Natural killer cell treated with Interleukin-12 subunit alpha and Interleukin-12 subunit beta and Interleukin-15 and Interleukin-18, amount 100 ng/mL, for 72 hours (primary cell): Measurements from ENCODE around the gene MYO7A. TPM values are rescaled to one million over a fixed set of nuclear protein-coding genes. Genes with fewer than 3 reads are reported as not detected.

Experiments used
- ATAC-seq, 2 donors: fragments of 150-1000 bp; cut with Tn5 transposase in 1 of 2; sonication (Bioruptor Pico), chemical (Tn5 transposase) in 1 of 2; 2 replicates each; pipeline ENCODE4 v1.10.0; 2021
- DNase-seq: peaks from one replicate; pipeline ENCODE4 v3.0.0; 2022; ENCODE audit warnings: low spot score
- H3K27ac Mint-ChIP-seq, 2 donors: 1 replicate in 1 of 2; 2 replicates in 1 of 2; pipeline ENCODE4 v1.8.0; 2022; ENCODE audit warnings: mixed read lengths in 2 of 2, mild to moderate bottlenecking in 1 of 2, moderate library complexity in 1 of 2
- H3K27me3 Mint-ChIP-seq, 2 donors: 1 replicate in 1 of 2; 2 replicates in 1 of 2; pipeline ENCODE4 v1.8.0; 2022; ENCODE audit warnings: mixed read lengths in 2 of 2
- H3K36me3 Mint-ChIP-seq: one replicate; pipeline ENCODE4 v1.8.0; 2022; ENCODE audit warnings: mixed read lengths
- H3K4me1 Mint-ChIP-seq, 2 donors: 1 replicate in 1 of 2; 2 replicates in 1 of 2; pipeline ENCODE4 v1.8.0; 2022; ENCODE audit warnings: low read depth in 2 of 2, mixed read lengths in 2 of 2, mild to moderate bottlenecking in 1 of 2
- H3K4me3 Mint-ChIP-seq: one replicate; pipeline ENCODE4 v1.8.0; 2022; ENCODE audit warnings: mixed read lengths
- H3K9me3 Mint-ChIP-seq: 2 replicates; pipeline ENCODE4 v1.8.0; 2022; ENCODE audit warnings: mixed read lengths
- total RNA-seq, 2 donors: library from RNA; stranded (reverse); gene quantifications; one replicate each; pipeline ENCODE4 v1.2.3, GENCODE V29; 2022

MYO7A gene
- total RNA-seq, 2 donors from 2014 or later: 0.05 TPM; not detected in 1

- ATAC-seq: no peak
- peaks cover 0 to 5% of the 10 kb centered on the region in 2 donors for H3K4me1 Mint-ChIP-seq
- no peak overlapping the region for H3K27ac Mint-ChIP-seq
- no peaks in the 10 kb centered on the region for H3K9me3 Mint-ChIP-seq
- peaks cover 0 to 4% of the 10 kb centered on the region in 2 donors for H3K27me3 Mint-ChIP-seq
- H3K4me3 Mint-ChIP-seq: no peak overlapping the region
- DNase-seq: no peak
- H3K36me3 Mint-ChIP-seq: no peaks in the 10 kb centered on the region
These were observed 5.4 kb upstream of the MYO7A start for GRCh38 chr11:77122576-77123212.

GRCh38 chr11:77123591-77123990, 4.5 kb upstream of the MYO7A start:
- no peaks in the 10 kb centered on the region for H3K36me3 Mint-ChIP-seq
- H3K4me3 Mint-ChIP-seq: no peak overlapping the region
- H3K27ac Mint-ChIP-seq: no peak overlapping the region
- DNase-seq (no peak), ATAC-seq (no peak)
- no peaks in the 10 kb centered on the region for H3K9me3 Mint-ChIP-seq
- H3K4me1 Mint-ChIP-seq: peaks cover 0 to 5% of the 10 kb centered on the region in 2 donors
- H3K27me3 Mint-ChIP-seq: peaks cover 0 to 6% of the 10 kb centered on the region in 2 donors

GRCh38 chr11:77124041-77124440, 4.0 kb upstream of the MYO7A start:
- H3K27ac Mint-ChIP-seq: no peak overlapping the region
- H3K9me3 Mint-ChIP-seq: no peaks in the 10 kb centered on the region
- DNase-seq: no peak
- no peaks in the 10 kb centered on the region for H3K36me3 Mint-ChIP-seq
- H3K4me1 Mint-ChIP-seq: peaks cover 0 to 5% of the 10 kb centered on the region in 2 donors
- H3K27me3 Mint-ChIP-seq: peaks cover 0 to 8% of the 10 kb centered on the region in 2 donors
- no peak for ATAC-seq
- no peak overlapping the region for H3K4me3 Mint-ChIP-seq

GRCh38 chr11:77124488-77124887, 3.6 kb upstream of the MYO7A start:
- H3K4me3 Mint-ChIP-seq: no peak overlapping the region
- no peak overlapping the region for H3K27ac Mint-ChIP-seq

GRCh38 chr11:77125191-77125590, 2.9 kb upstream of the MYO7A start:
- Mint-ChIP-seq H3K4me1 (peaks cover 0 to 5% of the 10 kb centered on the region in 2 donors), H3K27ac (no peak overlapping the region), H3K27me3 (peaks cover 0 to 11% of the 10 kb centered on the region in 2 donors), H3K9me3 (no peaks in the 10 kb centered on the region), H3K4me3 (no peak overlapping the region), H3K36me3 (no peaks in the 10 kb centered on the region)
- ATAC-seq (no peak), DNase-seq (no peak)

More at GRCh38 chr11:77124488-77124887, 3.6 kb upstream of the MYO7A start:
- DNase-seq: no peak
- Mint-ChIP-seq H3K36me3 (no peaks in the 10 kb centered on the region), H3K9me3 (no peaks in the 10 kb centered on the region), H3K4me1 (peaks cover 0 to 5% of the 10 kb centered on the region in 2 donors), H3K27me3 (peaks cover 0 to 9% of the 10 kb centered on the region in 2 donors)
- ATAC-seq: no peak

GRCh38 chr11:77125695-77126094, 2.4 kb upstream of the MYO7A start:
- ATAC-seq (no peak), DNase-seq (no peak)
- Mint-ChIP-seq H3K27ac (no peak overlapping the region), H3K9me3 (no peaks in the 10 kb centered on the region), H3K4me3 (no peak overlapping the region), H3K27me3 (peaks cover 0 to 11% of the 10 kb centered on the region in 2 donors), H3K4me1 (peaks cover 0 to 5% of the 10 kb centered on the region in 2 donors), H3K36me3 (no peaks in the 10 kb centered on the region)

GRCh38 chr11:77126156-77126775, 1.8 kb upstream of the MYO7A start:
- no peaks in the 10 kb centered on the region for H3K9me3 Mint-ChIP-seq
- no peaks in the 10 kb centered on the region for H3K36me3 Mint-ChIP-seq
- no peak overlapping the region for H3K4me3 Mint-ChIP-seq
- no peak for ATAC-seq
- peaks cover 0 to 11% of the 10 kb centered on the region in 2 donors for H3K27me3 Mint-ChIP-seq
- no peak for DNase-seq
- H3K27ac Mint-ChIP-seq: no peak overlapping the region
- H3K4me1 Mint-ChIP-seq: no peaks in the 10 kb centered on the region

- DNase-seq (no peak), ATAC-seq (no peak)
- Mint-ChIP-seq H3K4me1 (no peaks in the 10 kb centered on the region), H3K4me3 (no peak overlapping the region), H3K27ac (no peak overlapping the region), H3K9me3 (no peaks in the 10 kb centered on the region), H3K36me3 (no peaks in the 10 kb centered on the region), H3K27me3 (peaks cover 0 to 11% of the 10 kb centered on the region in 2 donors)
These were observed 1.2 kb upstream of the MYO7A start for GRCh38 chr11:77126861-77127234.

- no peak overlapping the region for H3K4me3 Mint-ChIP-seq
- H3K9me3 Mint-ChIP-seq: no peaks in the 10 kb centered on the region
- H3K27ac Mint-ChIP-seq: no peak overlapping the region
- peaks cover 0 to 11% of the 10 kb centered on the region in 2 donors for H3K27me3 Mint-ChIP-seq
- ATAC-seq (peak; percentile 56 to 76), DNase-seq (peak; percentile 67)
- no peaks in the 10 kb centered on the region for H3K4me1 Mint-ChIP-seq
- H3K36me3 Mint-ChIP-seq: no peaks in the 10 kb centered on the region
These were observed 673 bp upstream of the MYO7A start for GRCh38 chr11:77127235-77127911.

GRCh38 chr11:77129069-77129841, 1.2 kb downstream of the MYO7A start:
- H3K36me3 Mint-ChIP-seq: no peaks in the 10 kb centered on the region
- peaks cover 0 to 11% of the 10 kb centered on the region in 2 donors for H3K27me3 Mint-ChIP-seq
- H3K4me1 Mint-ChIP-seq: no peaks in the 10 kb centered on the region
- H3K4me3 Mint-ChIP-seq: no peak overlapping the region
- no peak overlapping the region for H3K27ac Mint-ChIP-seq
- no peak for DNase-seq
- no peak for ATAC-seq
- no peaks in the 10 kb centered on the region for H3K9me3 Mint-ChIP-seq

- ATAC-seq (no peak), DNase-seq (no peak)
- no peak overlapping the region for H3K27ac Mint-ChIP-seq
- no peaks in the 10 kb centered on the region for H3K9me3 Mint-ChIP-seq
- H3K4me1 Mint-ChIP-seq: no peaks in the 10 kb centered on the region
- peaks cover 0 to 11% of the 10 kb centered on the region in 2 donors for H3K27me3 Mint-ChIP-seq
- no peaks in the 10 kb centered on the region for H3K36me3 Mint-ChIP-seq
- H3K4me3 Mint-ChIP-seq: no peak overlapping the region
These were observed 2.1 kb downstream of the MYO7A start for GRCh38 chr11:77129842-77130756.

- Mint-ChIP-seq H3K36me3 (no peaks in the 10 kb centered on the region), H3K27ac (no peak overlapping the region), H3K9me3 (no peaks in the 10 kb centered on the region), H3K27me3 (peaks cover 3 to 15% of the 10 kb centered on the region in 2 donors), H3K4me3 (no peak overlapping the region), H3K4me1 (no peaks in the 10 kb centered on the region)
- no peak for ATAC-seq
- DNase-seq: no peak
These were observed 2.9 kb downstream of the MYO7A start for GRCh38 chr11:77130763-77131513.
